ELF-1 (cell line): ENCODE data around the gene CYP2A7.
"Not testable (repeated sequence)": the region's sequence is repeated elsewhere in the genome, so short reads cannot be mapped to it uniquely, and the experiment has no call there.

Source experiments
- DNase-seq: peaks from one replicate; pipeline ENCODE4 v3.0.0-alpha.2; 2016; ENCODE audit warnings: low read depth, low spot score

CYP2A7 gene

GRCh38 chr19:40842997-40843652 is 38.9 kb downstream of the CYP2A7 start:
- not testable (repeated sequence) for DNase-seq

DNA sequence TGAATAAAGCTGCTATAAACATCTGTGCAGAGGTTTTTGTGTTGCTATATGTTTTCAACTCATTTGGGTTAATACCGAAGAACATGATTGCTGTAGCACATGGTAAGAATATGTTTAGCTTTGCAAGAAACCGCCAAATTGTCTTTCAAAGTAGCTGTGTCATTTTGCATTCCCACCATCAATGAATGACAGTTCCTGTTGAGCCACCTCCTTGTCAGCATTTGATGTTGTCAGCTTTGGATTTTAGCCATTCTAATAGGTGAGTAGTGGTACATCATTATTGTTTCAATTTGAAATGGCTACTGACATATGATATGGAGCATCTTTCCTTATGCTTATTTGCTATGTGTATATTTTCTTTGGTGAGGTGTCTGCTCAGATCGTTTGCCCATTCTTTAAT is 40.0 kb downstream of the CYP2A7 start:
- not testable (repeated sequence) for DNase-seq

DNA sequence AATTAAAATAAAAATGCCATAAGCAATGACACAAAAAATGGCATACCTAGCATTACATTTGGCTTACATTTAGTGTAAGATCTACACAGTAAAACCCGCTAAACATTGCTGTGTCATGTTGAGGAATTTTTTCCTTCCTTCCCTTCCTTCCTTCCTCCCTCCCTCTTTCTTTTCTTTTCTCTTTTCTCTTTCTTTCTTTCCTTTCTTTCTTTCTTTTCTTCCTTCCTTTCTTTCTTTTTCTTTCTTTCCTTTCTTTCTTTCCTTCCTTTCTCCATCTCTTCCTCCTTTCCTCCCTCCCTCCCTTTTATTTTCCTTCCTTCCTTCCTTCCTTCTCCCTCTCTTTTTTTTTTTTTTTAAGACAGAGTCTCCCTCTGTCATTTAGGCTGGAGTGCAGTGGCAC is 43.6 kb downstream of the CYP2A7 start:
- DNase-seq = not testable (repeated sequence)

- DNase-seq = no peak
Measured at GRCh38 chr19:40836754-40837429, 45.1 kb downstream of the CYP2A7 start.

- DNase-seq = not testable (repeated sequence)
Measured at GRCh38 chr19:40833728-40834533, 48.1 kb downstream of the CYP2A7 start.

GRCh38 chr19:40832431-40832790 is 49.6 kb downstream of the CYP2A7 start:
- DNase-seq = not testable (repeated sequence)

DNA sequence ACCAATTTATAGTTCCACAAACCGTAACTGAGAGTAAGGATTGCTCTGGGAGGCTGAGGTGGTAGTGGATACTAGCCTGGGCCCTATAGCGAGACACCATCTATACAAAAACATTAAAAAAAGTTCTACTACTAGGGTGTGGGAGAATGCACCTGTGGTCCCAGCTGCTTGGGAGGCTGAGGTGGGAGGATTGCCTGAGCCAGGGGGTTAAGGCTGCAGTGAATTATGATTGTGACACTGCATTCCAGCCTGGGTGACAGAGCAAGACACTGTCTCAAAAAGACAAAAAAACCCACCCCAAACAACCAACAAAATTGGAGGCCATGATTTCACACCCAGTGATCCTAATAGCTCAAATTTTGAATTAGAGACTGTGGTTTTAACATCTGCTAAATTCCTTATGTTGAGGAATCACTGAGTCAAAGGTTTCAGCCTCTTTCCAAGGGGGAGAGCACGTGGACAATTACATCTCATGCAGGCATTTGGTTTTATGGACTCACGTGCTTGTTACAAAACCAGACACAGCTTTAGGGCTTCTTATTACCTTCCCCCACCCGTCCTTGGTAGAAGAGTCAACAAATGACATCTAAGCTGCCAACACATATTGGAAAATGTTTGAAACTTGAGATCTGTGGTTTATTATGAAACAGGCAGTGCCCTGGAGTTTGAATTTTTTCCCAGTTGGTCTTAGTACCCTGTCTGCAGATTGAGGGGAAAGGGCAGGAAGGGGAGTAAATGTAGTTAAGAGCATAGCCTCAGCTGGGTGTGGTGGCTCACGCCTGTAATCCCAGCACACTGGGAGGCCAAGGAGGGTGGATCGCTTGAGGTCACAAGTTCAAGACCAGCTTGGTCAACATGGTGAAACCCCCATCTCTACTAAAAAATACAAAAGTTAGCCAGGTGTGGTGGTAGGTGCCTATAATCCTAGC is 50.3 kb downstream of the CYP2A7 start:
- DNase-seq = peak; percentile 33

GRCh38 chr19:40830741-40831140 is 51.3 kb downstream of the CYP2A7 start:
- not testable (repeated sequence) for DNase-seq

DNA sequence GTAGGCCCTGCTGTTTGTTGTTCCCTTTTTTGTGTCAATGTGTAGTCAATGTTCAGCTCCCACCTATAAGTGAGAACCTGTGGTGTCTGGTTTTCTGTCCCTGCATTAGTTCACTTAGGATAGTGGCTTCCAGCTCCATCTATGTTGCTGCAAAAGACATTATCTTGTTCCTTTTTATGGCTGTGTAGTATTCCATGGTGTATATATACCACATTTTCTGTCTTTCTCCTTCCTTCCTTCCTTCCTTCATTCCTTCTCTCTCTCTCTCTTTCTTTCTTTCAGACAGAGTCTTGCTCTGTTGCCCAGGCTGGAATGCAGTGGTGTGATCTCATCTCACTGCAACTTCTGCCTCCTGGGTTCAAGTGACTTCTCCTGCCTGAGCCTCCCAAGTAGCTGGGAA is 52.8 kb downstream of the CYP2A7 start:
- no peak for DNase-seq

DNA sequence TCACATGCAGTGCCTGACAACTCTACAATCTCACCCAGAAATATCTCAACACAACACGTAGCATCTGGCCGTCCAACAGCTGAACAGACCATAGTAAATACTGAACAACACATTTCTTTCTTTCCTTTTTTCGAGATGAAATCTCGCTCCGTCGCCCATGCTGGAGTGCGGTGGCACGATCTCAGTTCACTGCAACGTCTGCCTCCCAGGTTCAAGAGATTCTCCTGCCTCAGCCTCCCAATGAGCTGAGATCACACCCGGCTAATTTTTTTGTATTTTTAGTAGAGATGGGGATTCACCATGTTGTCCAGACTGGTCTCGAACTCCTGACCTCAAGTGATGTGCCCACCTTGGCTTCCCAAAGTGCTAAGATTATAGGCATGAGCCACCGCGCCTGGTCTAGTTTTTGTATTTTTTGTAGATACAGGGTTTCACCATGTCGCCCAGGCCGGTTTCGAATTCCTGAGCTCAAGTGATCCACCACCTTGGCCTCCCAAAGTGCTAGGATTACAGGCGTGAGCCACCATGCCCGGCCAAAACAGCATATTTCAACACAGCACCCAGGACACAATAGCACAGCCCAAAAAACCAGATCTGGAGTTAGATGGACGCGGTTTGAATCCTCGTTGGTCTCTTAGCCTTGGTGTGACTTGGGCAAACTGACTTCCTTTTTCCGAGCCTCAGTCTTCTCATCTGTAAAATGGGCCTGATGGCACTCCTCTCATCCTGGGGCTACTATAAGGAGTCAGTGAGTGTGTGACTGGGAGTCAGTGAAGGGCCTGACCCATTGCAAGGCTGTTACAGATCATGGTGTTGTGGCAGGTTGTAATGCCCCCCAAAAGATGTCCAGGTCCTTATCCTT is 54.4 kb downstream of the CYP2A7 start:
- DNase-seq = no peak

DNA sequence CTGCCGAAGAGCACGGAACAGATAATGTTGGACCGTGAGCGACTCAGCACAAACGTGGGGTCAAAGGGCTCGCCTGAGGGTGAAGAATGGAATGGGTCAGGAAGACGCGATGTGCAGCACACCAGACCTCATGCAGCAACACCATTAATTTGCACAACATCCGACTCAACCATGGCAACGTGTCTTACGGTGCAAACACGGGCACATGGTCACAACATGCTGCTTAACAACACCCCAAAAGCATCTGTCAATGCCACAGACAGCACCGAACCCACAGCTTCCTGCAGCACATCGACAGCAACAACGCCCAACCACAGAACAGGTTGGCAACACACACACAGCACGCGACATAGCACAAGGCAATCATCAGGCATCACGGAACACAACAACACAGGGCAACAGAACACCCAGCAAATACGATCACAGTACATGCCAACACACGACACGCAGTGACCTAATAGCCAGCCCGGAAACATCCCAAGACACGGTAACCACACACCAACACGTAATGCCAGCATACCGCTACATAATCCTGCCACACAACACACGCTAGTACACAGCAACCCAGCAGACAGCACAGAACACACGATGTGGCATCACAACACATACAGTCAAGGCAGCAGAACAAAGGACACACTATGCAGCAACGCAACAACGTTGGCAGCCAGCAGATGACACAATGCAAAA is 55.2 kb downstream of the CYP2A7 start:
- DNase-seq = not testable (repeated sequence)

GRCh38 chr19:40826312-40826698 is 55.7 kb downstream of the CYP2A7 start:
- not testable (repeated sequence) for DNase-seq

GRCh38 chr19:40825460-40826095 is 56.5 kb downstream of the CYP2A7 start:
- not testable (repeated sequence) for DNase-seq
